ENCODE results near the gene PAQR6. TPM values are rescaled to one million over a fixed set of nuclear protein-coding genes. Genes with fewer than 3 reads are reported as not detected.

PAQR6 gene
- total RNA-seq, 1 donor from 2014 or later: 0.68 TPM

- DNase-seq: no peak
Observed at GRCh38 chr1:156262461-156263287, 14.8 kb upstream of the PAQR6 start.

GRCh38 chr1:156260896-156261295 is 13.0 kb upstream of the PAQR6 start:
- DNase-seq: no peak

GRCh38 chr1:156259805-156260204 is 11.9 kb upstream of the PAQR6 start:
- peak; percentile 44 for DNase-seq

GRCh38 chr1:156258859-156259258 is 11.0 kb upstream of the PAQR6 start:
- no peak for DNase-seq

GRCh38 chr1:156257711-156258110 is 9.9 kb upstream of the PAQR6 start:
- no peak for DNase-seq

GRCh38 chr1:156253634-156254033 is 5.8 kb upstream of the PAQR6 start:
- DNase-seq: no peak

GRCh38 chr1:156251527-156251926 is 3.7 kb upstream of the PAQR6 start:
- peak; percentile 73 for DNase-seq

GRCh38 chr1:156249593-156249992 is 1.7 kb upstream of the PAQR6 start:
- DNase-seq: no peak

GRCh38 chr1:156248323-156248683 is 447 bp upstream of the PAQR6 start:
- no peak for DNase-seq

GRCh38 chr1:156246781-156247459 is 936 bp downstream of the PAQR6 start:
- no peak for DNase-seq

GRCh38 chr1:156246241-156246780 is 1.5 kb downstream of the PAQR6 start:
- DNase-seq: no peak

- peak; percentile 47 for DNase-seq
Observed at GRCh38 chr1:156245451-156246232, 2.2 kb downstream of the PAQR6 start.

GRCh38 chr1:156244712-156245111 is 3.1 kb downstream of the PAQR6 start:
- no peak for DNase-seq

- no peak for DNase-seq
Observed at GRCh38 chr1:156244126-156244525, 3.7 kb downstream of the PAQR6 start.

GRCh38 chr1:156242738-156243137 is 5.1 kb downstream of the PAQR6 start:
- DNase-seq: no peak

- DNase-seq: no peak
Observed at GRCh38 chr1:156241926-156242325, 5.9 kb downstream of the PAQR6 start, which contains the start of gene BGLAP. BGLAP (plus strand) TSS chr1:156242184; CDS start chr1:156242232, 48 bp downstream.

- peak; percentile 31 for DNase-seq
Observed at GRCh38 chr1:156241311-156241811, 6.5 kb downstream of the PAQR6 start.

GRCh38 chr1:156238248-156238647 is 9.6 kb downstream of the PAQR6 start:
- no peak for DNase-seq

- no peak for DNase-seq
Observed at GRCh38 chr1:156236164-156236563, 11.7 kb downstream of the PAQR6 start.

GRCh38 chr1:156233426-156234127 is 14.3 kb downstream of the PAQR6 start:
- DNase-seq: peak; percentile 75

- DNase-seq: no peak
Observed at GRCh38 chr1:156232201-156232894, 15.5 kb downstream of the PAQR6 start.

- DNase-seq: no peak
Observed at GRCh38 chr1:156230473-156230837, 17.4 kb downstream of the PAQR6 start.

Measured in dermis blood vessel endothelial cell (primary cell).